ENCODE measurements around the gene PANX3. TPM values are rescaled to one million over a fixed set of nuclear protein-coding genes. Genes with fewer than 3 reads are reported as not detected.

The PANX3 gene
- polyA plus RNA-seq, 1 of the 3 experiments (the other 2 are of a cell fraction) = not detected

DNA sequence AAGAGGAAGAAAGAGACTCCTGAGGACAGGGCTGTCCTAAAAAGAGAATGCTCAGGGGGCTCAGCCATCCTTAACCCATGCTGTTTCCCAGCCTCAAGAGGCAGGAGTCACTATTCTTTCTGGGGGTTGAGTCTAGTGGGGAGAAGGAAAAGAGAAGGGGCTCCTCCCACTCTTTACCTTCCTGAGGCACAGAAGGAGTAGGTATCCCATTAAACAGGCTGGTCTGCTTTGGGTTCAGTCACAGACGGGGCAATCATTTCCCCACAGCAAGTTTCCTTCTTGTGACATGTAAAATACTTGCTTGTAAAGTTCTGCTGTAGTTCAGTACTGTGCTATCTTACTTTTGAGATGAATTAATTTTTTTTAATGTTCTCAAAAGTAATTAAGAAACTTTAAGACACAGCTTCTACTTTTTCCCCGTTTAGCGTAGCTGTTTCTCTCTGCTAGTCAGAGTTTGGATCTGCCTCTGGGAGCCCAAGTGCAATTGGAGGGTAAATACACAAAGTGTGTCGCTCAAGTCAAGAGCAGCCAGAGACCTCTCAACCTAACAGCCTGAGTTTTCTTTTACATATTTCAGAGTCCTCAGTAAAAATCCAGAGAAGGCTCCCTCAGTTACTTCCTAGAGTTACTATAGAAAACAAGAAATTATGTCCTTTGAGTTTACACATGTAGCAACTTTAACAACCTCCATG is 26.4 kb upstream of the PANX3 start:
- no peak overlapping the region for H3K4me3 ChIP-seq (ENCODE audit: low read depth in 2 of 2, low read length in 1 of 2)
- peaks cover 46% of the 10 kb centered on the region; the same call in 1 of the 2 replicates for H3K27me3 ChIP-seq (ENCODE audit: insufficient read depth)
- no peak for DNase-seq
- no peaks in the 10 kb centered on the region for H4K20me1 ChIP-seq (ENCODE audit: insufficient read depth)
- no peaks in the 10 kb centered on the region for H3K79me2 ChIP-seq (ENCODE audit: insufficient read depth)
- no peaks in the 10 kb centered on the region for H3F3A ChIP-seq (replicated peaks; ENCODE audit: insufficient read depth)
- no peak overlapping the region for H3K9ac ChIP-seq
- no peaks in the 10 kb centered on the region for H3K9me2 ChIP-seq
- no peaks in the 10 kb centered on the region for H3K9me3 ChIP-seq
- no peak for TF ChIP-seq EP300 (IDR thresholded peaks at IDR 0.05; ENCODE audit: borderline replicate concordance in 1 of 2, low read depth in 1 of 2, low read length in 1 of 2)
- no peak for TF ChIP-seq POLR2AphosphoS5 (IDR thresholded peaks at IDR 0.05; ENCODE audit: low read depth, low read length)
- TF ChIP-seq CHD2 (IDR thresholded peaks at IDR 0.05; ENCODE audit: low read length, partially characterized antibody) = no peak
- no peak for TF ChIP-seq NRF1 (IDR thresholded peaks at IDR 0.05; ENCODE audit: low read depth, low read length)
- TF ChIP-seq NFIC (IDR thresholded peaks at IDR 0.05; ENCODE audit: borderline replicate concordance) = no peak
- no peak for TF ChIP-seq PBX3 (IDR thresholded peaks at IDR 0.05)
- TF ChIP-seq, protein P1, sequence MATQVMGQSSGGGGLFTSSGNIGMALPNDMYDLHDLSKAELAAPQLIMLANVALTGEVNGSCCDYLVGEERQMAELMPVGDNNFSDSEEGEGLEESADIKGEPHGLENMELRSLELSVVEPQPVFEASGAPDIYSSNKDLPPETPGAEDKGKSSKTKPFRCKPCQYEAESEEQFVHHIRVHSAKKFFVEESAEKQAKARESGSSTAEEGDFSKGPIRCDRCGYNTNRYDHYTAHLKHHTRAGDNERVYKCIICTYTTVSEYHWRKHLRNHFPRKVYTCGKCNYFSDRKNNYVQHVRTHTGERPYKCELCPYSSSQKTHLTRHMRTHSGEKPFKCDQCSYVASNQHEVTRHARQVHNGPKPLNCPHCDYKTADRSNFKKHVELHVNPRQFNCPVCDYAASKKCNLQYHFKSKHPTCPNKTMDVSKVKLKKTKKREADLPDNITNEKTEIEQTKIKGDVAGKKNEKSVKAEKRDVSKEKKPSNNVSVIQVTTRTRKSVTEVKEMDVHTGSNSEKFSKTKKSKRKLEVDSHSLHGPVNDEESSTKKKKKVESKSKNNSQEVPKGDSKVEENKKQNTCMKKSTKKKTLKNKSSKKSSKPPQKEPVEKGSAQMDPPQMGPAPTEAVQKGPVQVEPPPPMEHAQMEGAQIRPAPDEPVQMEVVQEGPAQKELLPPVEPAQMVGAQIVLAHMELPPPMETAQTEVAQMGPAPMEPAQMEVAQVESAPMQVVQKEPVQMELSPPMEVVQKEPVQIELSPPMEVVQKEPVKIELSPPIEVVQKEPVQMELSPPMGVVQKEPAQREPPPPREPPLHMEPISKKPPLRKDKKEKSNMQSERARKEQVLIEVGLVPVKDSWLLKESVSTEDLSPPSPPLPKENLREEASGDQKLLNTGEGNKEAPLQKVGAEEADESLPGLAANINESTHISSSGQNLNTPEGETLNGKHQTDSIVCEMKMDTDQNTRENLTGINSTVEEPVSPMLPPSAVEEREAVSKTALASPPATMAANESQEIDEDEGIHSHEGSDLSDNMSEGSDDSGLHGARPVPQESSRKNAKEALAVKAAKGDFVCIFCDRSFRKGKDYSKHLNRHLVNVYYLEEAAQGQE (IDR thresholded peaks at IDR 0.05; ENCODE audit: low read depth, low read length) = no peak
- no peak for TF ChIP-seq MXI1 (IDR thresholded peaks at IDR 0.05; ENCODE audit: low read depth, low read length)
- no peak for TF ChIP-seq YY1 (IDR thresholded peaks at IDR 0.05; ENCODE audit: low read depth)
- no peak for TF ChIP-seq TEAD4 (IDR thresholded peaks at IDR 0.05; ENCODE audit: borderline replicate concordance, insufficient read depth)
- TF ChIP-seq, protein P2, sequence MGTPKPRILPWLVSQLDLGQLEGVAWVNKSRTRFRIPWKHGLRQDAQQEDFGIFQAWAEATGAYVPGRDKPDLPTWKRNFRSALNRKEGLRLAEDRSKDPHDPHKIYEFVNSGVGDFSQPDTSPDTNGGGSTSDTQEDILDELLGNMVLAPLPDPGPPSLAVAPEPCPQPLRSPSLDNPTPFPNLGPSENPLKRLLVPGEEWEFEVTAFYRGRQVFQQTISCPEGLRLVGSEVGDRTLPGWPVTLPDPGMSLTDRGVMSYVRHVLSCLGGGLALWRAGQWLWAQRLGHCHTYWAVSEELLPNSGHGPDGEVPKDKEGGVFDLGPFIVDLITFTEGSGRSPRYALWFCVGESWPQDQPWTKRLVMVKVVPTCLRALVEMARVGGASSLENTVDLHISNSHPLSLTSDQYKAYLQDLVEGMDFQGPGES (IDR thresholded peaks at IDR 0.05; ENCODE audit: low read depth, low read length) = no peak
- TF ChIP-seq FOSL2 (IDR thresholded peaks at IDR 0.05; ENCODE audit: borderline replicate concordance, low read depth) = no peak
- TF ChIP-seq TCF12 (IDR thresholded peaks at IDR 0.05) = no peak
- TF ChIP-seq EZH2phosphoT487 (IDR thresholded peaks at IDR 0.05; ENCODE audit: borderline replicate concordance, low read depth) = no peak
- no peak for TF ChIP-seq RXRA (IDR thresholded peaks at IDR 0.05; ENCODE audit: borderline replicate concordance, low read depth)
- H3K4me1 ChIP-seq (ENCODE audit: control insufficient read depth in 1 of 2, insufficient read depth in 2 of 2, low read depth in 1 of 2, low read length in 1 of 2) = no peaks in the 10 kb centered on the region
- H2AFZ ChIP-seq (ENCODE audit: low read depth) = no peak overlapping the region
- H3K4me2 ChIP-seq = no peak overlapping the region
- no peak overlapping the region for H3K27ac ChIP-seq (ENCODE audit: low read depth in 2 of 2, low read length in 1 of 2)
- WGBS (ENCODE audit: low lambda C conversion rate) = 10% methylated on average over 4 of the region's 4 CpGs
- no peaks in the 10 kb centered on the region for H3K36me3 ChIP-seq (replicated peaks in 1 of 2; ENCODE audit: control insufficient read depth in 1 of 2, insufficient read depth in 2 of 2, low read length in 1 of 2)
- ChIA-PET CTCF (interaction anchor here (0.6 to 2.7 kb wide), 14 partner anchors 9 to 520 kb away, joined by 3 to 27 read pairs (median 6); partner anchors contain the start of gene OR8A1), POLR2A (no interaction called here)

Measured in SK-N-SH (cell line).